Stimulated activated naive CD8-positive, alpha-beta T cell treated with anti-CD3 and anti-CD28 coated beads, Interleukin-15, amount 100 ng/mL, for 72 hours (primary cell): Measurements from ENCODE around the gene WNT2.
"Not testable (repeated sequence)": the region's sequence is repeated elsewhere in the genome, so short reads cannot be mapped to it uniquely, and the experiment has no call there.

ENCODE experiments used
- ATAC-seq: fragments of 150-1000 bp; cut with Tn5 transposase; 2 replicates; pipeline ENCODE4 v1.10.0; 2021; ENCODE audit warnings: mild to moderate bottlenecking, moderate library complexity
- DNase-seq, 2 donors: peaks; one replicate each; pipeline ENCODE4 v3.0.0; 2021 to 2022
- H3K27ac Mint-ChIP-seq, 2 donors: one replicate each; pipeline ENCODE4 v1.8.0; 2022; ENCODE audit warnings: mild to moderate bottlenecking in 2 of 2, mixed read lengths in 2 of 2, moderate library complexity in 2 of 2
- H3K27me3 Mint-ChIP-seq: one replicate; pipeline ENCODE4 v1.8.0; 2022; ENCODE audit warnings: mixed read lengths
- H3K4me1 Mint-ChIP-seq: one replicate; pipeline ENCODE4 v1.8.0; 2022; ENCODE audit warnings: mild to moderate bottlenecking, mixed read lengths
- H3K4me3 Mint-ChIP-seq, 2 donors: one replicate each; pipeline ENCODE4 v1.8.0; 2022; ENCODE audit warnings: mild to moderate bottlenecking in 2 of 2, mixed read lengths in 2 of 2, moderate library complexity in 1 of 2
- H3K9me3 Mint-ChIP-seq, 2 donors: one replicate each; pipeline ENCODE4 v1.8.0; 2022; ENCODE audit warnings: mixed read lengths in 2 of 2

Gene WNT2

GRCh38 chr7:117323305-117323850 is 520 bp upstream of the WNT2 start:
- Mint-ChIP-seq H3K4me3 (no peak overlapping the region), H3K27ac (no peak overlapping the region), H3K9me3 (no peaks in the 10 kb centered on the region), H3K27me3 (peaks cover 71% of the 10 kb centered on the region), H3K4me1 (peaks cover 13% of the 10 kb centered on the region)
- DNase-seq, result no peak
- ATAC-seq, result no peak

- Mint-ChIP-seq H3K27me3 (peaks cover 59% of the 10 kb centered on the region), H3K9me3 (no peaks in the 10 kb centered on the region), H3K4me1 (peaks cover 13% of the 10 kb centered on the region), H3K27ac (no peak overlapping the region), H3K4me3 (no peak overlapping the region)
- ATAC-seq (no peak), DNase-seq (no peak)
These were observed 2.3 kb downstream of the WNT2 start for GRCh38 chr7:117320523-117320922.

- Mint-ChIP-seq H3K9me3 (no peaks in the 10 kb centered on the region), H3K27ac (peak overlapping the region in 1 of 2 donors; percentile 34), H3K4me1 (peaks cover 13% of the 10 kb centered on the region), H3K4me3 (no peak overlapping the region), H3K27me3 (peaks cover 45% of the 10 kb centered on the region)
- ATAC-seq (no peak), DNase-seq (no peak)
These were observed 3.7 kb downstream of the WNT2 start for GRCh38 chr7:117319181-117319580.

GRCh38 chr7:117313582-117313981 is 9.3 kb downstream of the WNT2 start:
- Mint-ChIP-seq H3K4me3 (no peak overlapping the region), H3K27me3 (peaks cover 16% of the 10 kb centered on the region), H3K4me1 (no peaks in the 10 kb centered on the region), H3K9me3 (no peaks in the 10 kb centered on the region), H3K27ac (no peak overlapping the region)
- ATAC-seq (no peak), DNase-seq (no peak)

GRCh38 chr7:117312593-117313580 is 10.0 kb downstream of the WNT2 start:
- DNase-seq (no peak), ATAC-seq (no peak)
- H3K27ac Mint-ChIP-seq, result no peak overlapping the region
- H3K4me1 Mint-ChIP-seq, result no peaks in the 10 kb centered on the region
- H3K9me3 Mint-ChIP-seq, result no peaks in the 10 kb centered on the region
- H3K4me3 Mint-ChIP-seq, result no peak overlapping the region
- H3K27me3 Mint-ChIP-seq, result peaks cover 16% of the 10 kb centered on the region

- no peak overlapping the region for H3K4me3 Mint-ChIP-seq
- H3K27me3 Mint-ChIP-seq, result peaks cover 16% of the 10 kb centered on the region
- no peak for DNase-seq
- no peaks in the 10 kb centered on the region for H3K9me3 Mint-ChIP-seq
- no peaks in the 10 kb centered on the region for H3K4me1 Mint-ChIP-seq
- no peak overlapping the region for H3K27ac Mint-ChIP-seq
- ATAC-seq, result no peak
These were observed 14.0 kb downstream of the WNT2 start for GRCh38 chr7:117308891-117309290.

GRCh38 chr7:117302396-117302795 is 20.5 kb downstream of the WNT2 start:
- H3K4me1 Mint-ChIP-seq, result no peaks in the 10 kb centered on the region

GRCh38 chr7:117300506-117300905 is 22.4 kb downstream of the WNT2 start:
- ATAC-seq, H3K4me3 Mint-ChIP-seq, H3K4me1 Mint-ChIP-seq, H3K27ac Mint-ChIP-seq, H3K9me3 Mint-ChIP-seq, H3K27me3 Mint-ChIP-seq, DNase-seq: not testable (repeated sequence)

More at GRCh38 chr7:117302396-117302795, 20.5 kb downstream of the WNT2 start:
- H3K4me3 Mint-ChIP-seq, result no peak overlapping the region
- ATAC-seq, result no peak
- H3K27ac Mint-ChIP-seq, result no peak overlapping the region
- no peaks in the 10 kb centered on the region for H3K27me3 Mint-ChIP-seq
- no peaks in the 10 kb centered on the region for H3K9me3 Mint-ChIP-seq
- DNase-seq, result no peak

GRCh38 chr7:117297606-117298005 is 25.3 kb downstream of the WNT2 start:
- no peak for ATAC-seq
- no peaks in the 10 kb centered on the region for H3K27me3 Mint-ChIP-seq
- H3K4me1 Mint-ChIP-seq, result no peaks in the 10 kb centered on the region
- no peak overlapping the region for H3K27ac Mint-ChIP-seq
- H3K4me3 Mint-ChIP-seq, result no peak overlapping the region
- no peak for DNase-seq
- H3K9me3 Mint-ChIP-seq, result no peaks in the 10 kb centered on the region

GRCh38 chr7:117296066-117296465 is 26.8 kb downstream of the WNT2 start:
- Mint-ChIP-seq H3K27me3 (no peaks in the 10 kb centered on the region), H3K4me1 (no peaks in the 10 kb centered on the region), H3K27ac (no peak overlapping the region), H3K9me3 (no peaks in the 10 kb centered on the region), H3K4me3 (no peak overlapping the region)
- DNase-seq (no peak), ATAC-seq (no peak)

GRCh38 chr7:117285826-117286225 is 37.0 kb downstream of the WNT2 start:
- Mint-ChIP-seq H3K4me1 (no peaks in the 10 kb centered on the region), H3K4me3 (no peak overlapping the region), H3K27ac (no peak overlapping the region), H3K27me3 (no peaks in the 10 kb centered on the region), H3K9me3 (no peaks in the 10 kb centered on the region)
- no peak for DNase-seq
- ATAC-seq, result no peak

- ATAC-seq (no peak), DNase-seq (no peak)
- no peak overlapping the region for H3K27ac Mint-ChIP-seq
- H3K4me3 Mint-ChIP-seq, result no peak overlapping the region
- peaks cover 5% of the 10 kb centered on the region for H3K27me3 Mint-ChIP-seq
- peaks cover 0 to 3% of the 10 kb centered on the region in 2 donors for H3K9me3 Mint-ChIP-seq
- no peaks in the 10 kb centered on the region for H3K4me1 Mint-ChIP-seq
These were observed 38.2 kb downstream of the WNT2 start for GRCh38 chr7:117284692-117285091.

- Mint-ChIP-seq H3K9me3 (peaks cover 0 to 3% of the 10 kb centered on the region in 2 donors), H3K4me3 (no peak overlapping the region), H3K27ac (no peak overlapping the region), H3K4me1 (no peaks in the 10 kb centered on the region), H3K27me3 (peaks cover 7% of the 10 kb centered on the region)
- no peak for ATAC-seq
- DNase-seq, result no peak
These were observed 39.1 kb downstream of the WNT2 start for GRCh38 chr7:117283779-117284178.

- Mint-ChIP-seq H3K27ac (no peak overlapping the region), H3K27me3 (peaks cover 7% of the 10 kb centered on the region), H3K4me3 (no peak overlapping the region), H3K4me1 (no peaks in the 10 kb centered on the region), H3K9me3 (peaks cover 0 to 3% of the 10 kb centered on the region in 2 donors)
- no peak for DNase-seq
- no peak for ATAC-seq
These were observed 39.5 kb downstream of the WNT2 start for GRCh38 chr7:117283371-117283770.

GRCh38 chr7:117282239-117282812 is 40.5 kb downstream of the WNT2 start:
- peaks cover 0 to 3% of the 10 kb centered on the region in 2 donors for H3K9me3 Mint-ChIP-seq
- H3K4me3 Mint-ChIP-seq, result no peak overlapping the region
- ATAC-seq, result no peak
- H3K4me1 Mint-ChIP-seq, result no peaks in the 10 kb centered on the region
- H3K27ac Mint-ChIP-seq, result no peak overlapping the region
- peaks cover 10% of the 10 kb centered on the region for H3K27me3 Mint-ChIP-seq
- no peak for DNase-seq

- H3K27ac Mint-ChIP-seq, result no peak overlapping the region
- no peak for ATAC-seq
- no peak for DNase-seq
- H3K4me1 Mint-ChIP-seq, result no peaks in the 10 kb centered on the region
- H3K27me3 Mint-ChIP-seq, result peaks cover 12% of the 10 kb centered on the region
- H3K4me3 Mint-ChIP-seq, result no peak overlapping the region
- peaks cover 0 to 3% of the 10 kb centered on the region in 2 donors for H3K9me3 Mint-ChIP-seq
These were observed 41.3 kb downstream of the WNT2 start for GRCh38 chr7:117281562-117281961.
